Choroid plexus epithelial cell (primary cell): ENCODE results near the gene STK38.
A peak's percentile ranks its signal among the peaks of the same experiment; 100 is the strongest.

Source experiments
- DNase-seq: peaks from one replicate; pipeline ENCODE4 v3.0.0-alpha.2; 2010; ENCODE audit warnings: low read depth
- H3K4me3 ChIP-seq: 2 replicates; pipeline ENCODE4 v1.5.1; 2011; ENCODE audit warnings: low read depth, mild to moderate bottlenecking, control low read depth, low read length, moderate library complexity
- CTCF ChIP-seq: conservative IDR thresholded peaks from 2 replicates; pipeline ENCODE4 v1.5.1; 2011; ENCODE audit warnings: low read depth, mild to moderate bottlenecking, control low read depth, inconsistent platforms, low read length, moderate library complexity

Gene STK38

GRCh38 chr6:36514554-36515456, 32.5 kb downstream of the STK38 start:
- no peak overlapping the region for H3K4me3 ChIP-seq
- DNase-seq = no peak
- TF ChIP-seq CTCF = no peak

DNA sequence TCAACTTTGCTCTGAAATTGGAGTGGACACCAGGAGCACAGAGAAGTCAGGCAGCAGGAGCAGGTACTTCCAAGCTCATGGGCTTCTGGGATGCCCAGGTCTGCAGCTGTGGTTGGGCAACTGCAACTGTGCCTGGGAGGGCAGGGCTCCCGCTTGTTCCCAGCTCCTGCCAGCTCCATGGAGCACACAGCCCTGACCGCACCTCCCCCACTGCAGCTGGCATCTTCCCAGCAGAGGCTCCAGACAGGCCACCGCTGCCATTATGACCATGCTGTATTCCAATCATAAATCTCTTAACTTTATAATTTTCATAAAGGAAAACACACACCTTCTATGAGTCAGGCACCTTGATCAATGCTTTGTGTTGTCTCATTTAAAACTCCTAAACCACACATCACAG, 36.9 kb downstream of the STK38 start:
- H3K4me3 ChIP-seq = no peak overlapping the region
- no peak for DNase-seq
- TF ChIP-seq CTCF = no peak

DNA sequence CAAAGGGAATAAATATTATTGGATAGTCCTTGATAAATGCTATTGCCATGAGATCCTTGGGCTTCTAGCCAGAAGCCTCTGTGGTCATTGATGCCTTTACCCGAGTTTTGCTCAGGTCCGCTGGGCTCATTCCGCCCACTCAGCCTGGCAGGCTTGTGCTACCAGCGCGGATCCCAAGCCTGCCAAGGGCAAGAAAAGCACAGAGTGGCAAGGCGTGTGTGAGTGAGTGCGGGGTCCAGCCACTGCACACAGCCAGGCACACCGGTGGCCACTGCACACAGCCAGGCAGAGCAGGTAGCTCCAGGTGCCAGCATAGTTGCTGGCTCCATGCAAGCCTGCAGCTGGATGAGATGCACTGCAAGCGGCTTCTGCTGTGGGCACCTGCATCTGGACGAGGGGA, 38.7 kb downstream of the STK38 start:
- no peak overlapping the region for H3K4me3 ChIP-seq
- DNase-seq = no peak
- TF ChIP-seq CTCF = no peak

DNA sequence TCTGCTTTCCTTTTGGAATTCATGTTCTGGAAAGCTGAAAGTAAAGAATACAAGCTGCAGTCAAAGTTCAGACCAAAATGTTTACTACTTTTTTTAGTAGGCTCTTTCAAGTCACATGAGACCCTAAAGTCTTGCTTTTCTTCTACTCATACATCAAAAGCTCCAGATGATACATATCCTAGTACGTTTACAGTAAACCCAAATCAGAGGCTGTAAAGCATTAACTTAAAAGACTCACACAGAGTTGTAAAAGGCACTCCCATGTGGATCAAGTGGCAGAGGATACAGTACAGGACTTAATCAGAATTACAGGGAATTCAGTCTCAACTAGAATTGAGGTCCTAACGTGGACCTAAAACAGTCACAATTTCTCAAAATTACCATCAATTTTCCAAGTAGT, 40.7 kb downstream of the STK38 start:
- TF ChIP-seq CTCF = no peak
- DNase-seq = no peak
- H3K4me3 ChIP-seq = no peak overlapping the region

DNA sequence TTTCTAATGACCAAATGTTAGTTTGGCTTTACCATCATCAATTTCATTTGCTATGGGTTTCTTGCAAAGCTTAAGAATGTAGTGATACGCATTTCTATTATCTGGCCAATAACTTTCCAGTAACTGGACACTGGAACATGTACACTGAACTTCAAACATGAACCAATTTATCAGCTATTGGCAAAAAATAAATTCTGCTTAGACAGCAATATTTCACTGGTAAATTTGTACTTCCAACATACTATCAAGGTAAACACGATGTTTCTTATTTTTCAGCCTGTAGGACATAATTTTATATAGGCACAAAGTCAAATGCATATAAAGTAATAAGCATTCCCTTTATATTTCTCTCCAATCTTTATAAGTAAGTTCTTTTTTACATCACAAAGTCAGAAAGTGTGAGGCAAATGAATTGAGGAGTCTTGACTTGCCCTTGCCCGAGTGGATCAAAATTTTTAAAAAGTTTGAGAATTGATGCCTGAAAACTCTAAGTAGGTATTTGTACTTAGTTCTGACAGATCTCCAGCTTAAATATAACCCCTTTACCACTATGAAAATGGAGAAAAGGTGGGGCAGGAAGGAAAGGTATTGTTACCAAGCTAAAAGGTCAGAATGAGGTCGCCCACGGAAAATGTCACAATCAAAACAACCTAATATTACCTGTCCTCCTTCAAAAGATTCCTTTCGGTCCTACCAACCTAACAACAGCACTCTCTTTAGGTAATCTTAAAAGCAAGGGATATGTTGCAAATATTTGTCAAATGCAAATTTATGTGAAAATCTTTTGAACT, 41.3 kb downstream of the STK38 start:
- TF ChIP-seq CTCF = no peak
- DNase-seq = no peak
- H3K4me3 ChIP-seq = no peak overlapping the region

DNA sequence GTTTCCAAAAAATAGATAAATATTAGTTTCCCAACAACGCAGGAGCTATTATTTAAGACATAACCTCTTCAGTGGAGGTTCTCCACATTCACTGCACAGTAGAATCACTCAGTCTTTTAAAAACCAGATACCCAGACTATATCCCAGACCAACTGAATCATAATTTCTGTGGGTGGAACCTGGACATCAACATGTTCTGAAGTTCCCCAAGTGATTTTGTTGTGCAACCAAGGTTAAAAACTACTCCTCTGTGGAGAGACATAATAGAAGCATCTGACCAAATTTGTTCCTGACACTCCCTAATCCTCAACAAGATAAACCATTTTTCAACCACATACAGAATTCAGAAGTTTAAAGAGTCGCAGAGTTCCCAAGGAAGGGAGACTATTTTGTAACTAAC, 42.3 kb downstream of the STK38 start:
- TF ChIP-seq CTCF = no peak
- no peak overlapping the region for H3K4me3 ChIP-seq
- DNase-seq = peak; percentile 56
